GM12891 (cell line): ENCODE measurements around the gene RNPS1.

Experiments
- POLR2A ChIP-seq: IDR thresholded peaks from 2 replicates; pipeline ENCODE4 v1.6.1; 2011; ENCODE audit warnings: low read depth, low read length, control low read depth
- POLR2AphosphoS5 ChIP-seq: IDR thresholded peaks from 2 replicates; pipeline ENCODE4 v1.6.1; 2011; ENCODE audit warnings: low read depth, low read length, control low read depth
- TAF1 ChIP-seq: IDR thresholded peaks from 2 replicates; pipeline ENCODE4 v1.6.1; 2011; ENCODE audit warnings: low read depth, low read length, control low read depth

- TF ChIP-seq POLR2A (no peak; the same call in 1 of the 2 replicates), POLR2AphosphoS5 (no peak), TAF1 (no peak)
Measured at GRCh38 chr16:2209258-2210008, 58.5 kb downstream of the RNPS1 start.
